HG02885 (cell line): ENCODE results near the gene AIRE.

ENCODE experiments used
- ATAC-seq: cut with Tn5 transposase; IDR thresholded peaks from one replicate; pipeline ENCODE4 v1.9.1; 2021; ENCODE audit warnings: mild to moderate bottlenecking; ENCODE audit not compliant: unreplicated experiment, poor library complexity

The AIRE gene

GRCh38 chr21:44321846-44322450 lies 36.3 kb downstream of the AIRE start:
- ATAC-seq: no peak

- no peak for ATAC-seq
These were observed 37.1 kb downstream of the AIRE start for GRCh38 chr21:44322621-44323325.

- ATAC-seq: no peak
These were observed 37.9 kb downstream of the AIRE start for GRCh38 chr21:44323591-44323990.

GRCh38 chr21:44324106-44324853 lies 38.6 kb downstream of the AIRE start:
- no peak for ATAC-seq

GRCh38 chr21:44324854-44325107 lies 39.1 kb downstream of the AIRE start:
- ATAC-seq: no peak

- no peak for ATAC-seq
These were observed 40.0 kb downstream of the AIRE start for GRCh38 chr21:44325386-44326271.

GRCh38 chr21:44326272-44326647 lies 40.6 kb downstream of the AIRE start:
- ATAC-seq: no peak

- no peak for ATAC-seq
These were observed 41.3 kb downstream of the AIRE start for GRCh38 chr21:44326716-44327602.

GRCh38 chr21:44327603-44327974 lies 41.9 kb downstream of the AIRE start:
- ATAC-seq: no peak

GRCh38 chr21:44328242-44328895 lies 42.7 kb downstream of the AIRE start:
- no peak for ATAC-seq

GRCh38 chr21:44329086-44329889 lies 43.6 kb downstream of the AIRE start:
- no peak for ATAC-seq

- no peak for ATAC-seq
These were observed 44.5 kb downstream of the AIRE start for GRCh38 chr21:44329971-44330681.

- ATAC-seq: no peak
These were observed 45.0 kb downstream of the AIRE start for GRCh38 chr21:44330698-44331097.

- no peak for ATAC-seq
These were observed 45.5 kb downstream of the AIRE start for GRCh38 chr21:44331209-44331608.

- ATAC-seq: no peak
These were observed 46.1 kb downstream of the AIRE start for GRCh38 chr21:44331650-44332307.

GRCh38 chr21:44332383-44332782 lies 46.7 kb downstream of the AIRE start:
- ATAC-seq: no peak

GRCh38 chr21:44332965-44333364 lies 47.3 kb downstream of the AIRE start:
- ATAC-seq: no peak
